ENCODE results near the gene PPP1R9A.

PPP1R9A gene

DNA sequence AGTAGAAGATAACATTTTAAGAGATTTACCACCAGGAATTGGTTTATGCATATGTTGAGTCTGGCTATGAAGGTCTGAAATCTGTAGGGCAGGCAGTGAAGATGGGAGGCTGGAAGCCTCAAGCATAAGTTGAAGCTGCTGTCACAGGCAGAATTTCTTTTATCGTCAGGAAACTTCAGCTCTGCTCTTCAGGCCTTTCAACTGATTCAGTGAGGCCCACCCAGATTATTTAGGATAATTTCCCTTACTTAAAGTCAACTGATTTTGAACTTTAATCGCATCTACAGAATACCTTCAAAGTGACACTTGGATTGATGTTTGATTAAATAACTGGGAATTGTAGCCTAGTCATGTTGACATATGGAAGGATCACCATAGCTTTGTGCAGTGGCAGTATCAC is 190.5 kb downstream of the PPP1R9A start:
- DNase-seq (ENCODE audit: low read depth in 2 of 2) = no peak

GRCh38 chr7:95099106-95099505 is 191.7 kb downstream of the PPP1R9A start:
- DNase-seq (ENCODE audit: low read depth in 2 of 2) = no peak

DNA sequence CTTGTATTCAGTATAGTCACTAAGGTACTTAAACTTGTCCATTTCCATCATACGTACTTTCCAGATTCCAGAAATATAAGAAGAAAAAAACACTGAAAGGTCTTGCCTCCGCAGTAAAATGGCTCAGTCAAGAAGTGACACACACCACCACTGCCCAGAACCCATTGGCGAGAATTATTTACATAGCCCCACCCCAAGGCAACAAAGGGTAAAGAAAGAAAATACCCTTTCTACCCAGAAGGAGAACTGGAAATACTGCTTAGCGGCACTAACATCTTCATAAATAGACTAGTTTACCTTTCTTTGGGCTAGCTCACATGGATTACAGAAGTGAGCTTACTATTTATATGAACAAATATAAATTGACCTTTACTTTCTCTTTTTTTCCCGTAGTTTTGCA is 194.0 kb downstream of the PPP1R9A start:
- no peak for DNase-seq (ENCODE audit: low read depth in 2 of 2)

GRCh38 chr7:95102662-95103061 is 195.3 kb downstream of the PPP1R9A start:
- no peak for DNase-seq (ENCODE audit: low read depth in 2 of 2)

GRCh38 chr7:95104739-95105138 is 197.3 kb downstream of the PPP1R9A start:
- DNase-seq (ENCODE audit: low read depth in 2 of 2) = no peak

DNA sequence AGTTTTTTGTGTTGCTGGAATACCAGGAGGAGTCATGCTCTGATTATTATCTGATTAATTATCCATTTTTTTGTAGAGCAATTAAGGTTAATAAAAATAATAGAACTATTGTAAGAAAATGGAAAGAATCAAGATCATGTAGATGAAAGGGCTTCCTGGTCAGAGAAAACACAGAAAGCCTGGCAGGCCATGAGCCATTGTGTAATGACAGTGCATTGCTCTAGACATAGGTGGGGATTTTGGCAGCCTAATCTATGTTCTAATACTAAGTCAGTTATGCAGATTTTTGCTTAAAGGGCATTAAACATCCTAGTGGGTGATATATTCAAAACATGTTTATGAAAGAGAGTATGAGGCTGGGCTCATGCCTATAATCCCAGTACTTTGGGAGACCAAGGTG is 198.2 kb downstream of the PPP1R9A start:
- no peak for DNase-seq (ENCODE audit: low read depth in 2 of 2)

GRCh38 chr7:95106401-95106800 is 199.0 kb downstream of the PPP1R9A start:
- DNase-seq (ENCODE audit: low read depth in 2 of 2) = no peak

- no peak for DNase-seq (ENCODE audit: low read depth in 2 of 2)
Observed at GRCh38 chr7:95110707-95111106, 203.3 kb downstream of the PPP1R9A start.

GRCh38 chr7:95113590-95113989 is 206.2 kb downstream of the PPP1R9A start:
- no peak for DNase-seq (ENCODE audit: low read depth in 2 of 2)

GRCh38 chr7:95126053-95126709 is 218.8 kb downstream of the PPP1R9A start:
- no peak for DNase-seq (ENCODE audit: low read depth in 2 of 2)

DNA sequence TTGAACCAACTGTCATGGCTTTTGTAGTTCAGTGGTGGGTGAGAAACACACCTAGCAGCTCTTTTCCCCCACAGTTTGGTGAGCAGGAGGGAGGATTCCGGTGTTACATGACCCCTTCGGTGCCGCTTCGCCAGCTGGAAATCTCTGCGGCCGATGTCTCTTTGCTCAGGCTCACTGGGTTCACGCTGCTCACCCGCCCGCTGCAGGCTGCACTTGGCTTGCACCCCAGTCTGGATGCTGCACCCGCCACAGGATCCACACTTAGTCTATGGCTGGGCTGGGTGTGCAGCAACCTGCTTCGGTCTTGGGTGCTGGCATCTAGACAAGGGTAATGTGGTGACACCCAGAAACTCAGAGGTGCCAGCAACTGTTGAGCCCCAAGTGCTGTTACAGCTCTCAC is 225.1 kb downstream of the PPP1R9A start:
- DNase-seq (ENCODE audit: low read depth in 2 of 2) = no peak

DNA sequence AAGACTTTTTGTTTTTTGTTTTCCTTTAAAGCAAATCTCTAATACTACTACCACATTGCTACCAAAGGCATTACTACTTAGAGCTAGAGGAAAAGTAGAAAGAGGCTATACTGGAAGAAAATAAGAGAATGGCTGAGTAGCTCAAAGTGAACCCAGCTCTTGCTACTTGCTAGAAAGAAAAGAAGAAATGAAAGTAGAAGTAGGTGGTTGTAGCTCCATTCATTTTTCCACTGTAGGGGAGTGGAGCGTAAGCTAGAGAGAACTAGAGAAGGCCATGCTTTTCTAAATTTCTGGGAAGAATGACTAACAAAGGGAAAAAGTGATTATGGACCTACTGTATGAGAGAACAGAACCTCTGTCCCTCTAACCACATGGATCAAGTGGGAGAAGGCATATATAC is 232.5 kb downstream of the PPP1R9A start:
- no peak for DNase-seq (ENCODE audit: low read depth in 2 of 2)

DNA sequence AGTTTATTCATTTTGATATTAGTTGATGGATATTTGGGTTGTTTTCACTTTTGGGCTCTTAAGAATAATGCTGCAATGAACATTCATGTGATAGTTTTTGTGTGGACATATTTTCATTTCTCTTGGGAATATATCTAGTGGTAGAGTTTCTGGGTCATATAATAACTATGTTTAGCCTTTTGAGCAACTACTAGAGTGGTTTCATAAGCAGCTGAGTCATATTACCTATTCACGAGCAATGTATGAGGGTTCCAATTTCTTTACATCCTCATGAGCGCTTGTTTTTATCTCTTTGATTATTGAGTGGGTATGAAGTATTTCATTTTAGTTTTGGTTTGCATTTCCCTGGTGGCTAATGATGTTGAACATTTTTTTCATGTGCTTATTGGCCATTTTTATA is 234.4 kb downstream of the PPP1R9A start:
- DNase-seq (ENCODE audit: low read depth in 2 of 2) = no peak

DNA sequence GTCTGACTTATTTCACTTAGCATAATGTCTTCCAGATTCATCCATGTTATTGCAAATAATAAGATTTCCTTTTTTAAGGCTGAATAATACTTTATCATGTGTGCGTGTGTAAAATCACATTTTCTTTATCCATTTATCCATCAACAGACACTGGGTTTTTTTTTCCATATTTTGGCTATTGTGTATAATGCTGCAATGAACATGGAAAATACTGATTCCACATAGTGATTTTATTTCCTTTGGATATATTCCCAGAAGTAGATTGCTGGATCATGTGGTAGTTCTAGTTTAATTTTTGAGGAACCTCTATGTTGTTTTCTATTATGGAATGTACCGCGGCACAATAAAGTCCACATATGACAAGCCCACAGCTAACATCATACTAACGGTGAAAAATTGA is 236.9 kb downstream of the PPP1R9A start:
- DNase-seq (ENCODE audit: low read depth in 2 of 2) = no peak

GRCh38 chr7:95155965-95156364 is 248.6 kb downstream of the PPP1R9A start:
- no peak for DNase-seq (ENCODE audit: low read depth in 2 of 2)

GRCh38 chr7:95157381-95157780 is 250.0 kb downstream of the PPP1R9A start:
- no peak for DNase-seq (ENCODE audit: low read depth in 2 of 2)

DNA sequence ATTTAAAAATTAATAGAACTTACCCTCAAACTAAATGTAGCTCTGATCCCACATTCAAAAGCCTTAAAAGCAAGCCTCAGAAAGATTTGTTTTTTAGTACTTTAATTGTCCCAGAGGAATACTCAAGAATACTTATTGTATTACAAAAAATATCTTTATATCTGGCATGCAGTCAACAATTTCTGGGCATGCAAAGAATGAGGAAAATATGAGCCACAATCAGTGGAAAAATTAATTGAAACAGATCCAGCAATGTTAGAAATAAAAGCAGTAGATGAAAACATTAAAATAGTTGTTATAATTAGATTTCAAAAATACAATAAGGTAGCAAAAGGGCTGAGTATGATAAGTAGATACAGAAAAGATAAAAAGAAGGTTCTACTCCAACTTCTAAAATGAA is 262.3 kb downstream of the PPP1R9A start:
- DNase-seq (ENCODE audit: low read depth in 2 of 2) = no peak

GRCh38 chr7:95172420-95172819 is 265.0 kb downstream of the PPP1R9A start:
- no peak for DNase-seq (ENCODE audit: low read depth in 2 of 2)

DNA sequence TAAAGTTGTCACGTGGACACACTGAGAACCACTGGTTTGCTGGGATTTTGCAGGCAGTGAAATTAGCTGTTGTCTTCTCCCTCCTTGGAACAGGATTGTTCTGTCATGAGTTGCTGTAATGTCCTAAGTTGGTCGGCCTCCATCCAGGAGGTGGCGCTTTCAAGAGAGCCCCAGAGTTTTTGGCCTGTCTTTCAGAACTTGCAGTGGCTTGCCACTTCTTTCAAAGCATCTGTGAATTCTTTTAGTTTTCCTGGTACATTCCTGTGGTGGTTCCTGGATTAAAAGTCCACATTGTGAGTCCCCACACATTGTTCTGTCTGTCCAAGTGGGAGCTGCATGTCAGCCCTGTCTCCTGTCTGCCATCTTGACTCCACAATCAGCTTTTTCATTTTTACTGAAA is 283.1 kb downstream of the PPP1R9A start:
- DNase-seq (ENCODE audit: low read depth in 2 of 2) = no peak

GRCh38 chr7:95191795-95192194 is 284.4 kb downstream of the PPP1R9A start:
- DNase-seq (ENCODE audit: low read depth in 2 of 2) = no peak

DNA sequence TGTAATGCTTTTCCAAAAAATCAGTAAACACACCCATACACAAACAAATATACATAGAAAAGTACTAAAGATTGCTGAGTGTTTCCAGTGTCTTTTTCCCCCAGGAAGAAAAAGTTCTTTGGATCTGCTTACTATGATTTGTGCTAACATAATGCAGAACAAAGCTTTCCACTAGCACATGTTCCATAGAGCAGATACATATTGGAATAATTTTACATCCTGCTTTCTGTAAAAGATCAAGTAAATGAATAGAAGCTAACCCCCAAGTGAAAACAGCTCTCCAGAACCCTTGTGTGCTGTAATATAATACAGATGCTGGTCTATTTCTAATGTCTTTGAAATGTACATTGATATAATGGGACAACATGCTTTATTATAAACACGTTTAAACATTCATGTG is 291.5 kb downstream of the PPP1R9A start:
- no peak for DNase-seq (ENCODE audit: low read depth in 2 of 2)

DNA sequence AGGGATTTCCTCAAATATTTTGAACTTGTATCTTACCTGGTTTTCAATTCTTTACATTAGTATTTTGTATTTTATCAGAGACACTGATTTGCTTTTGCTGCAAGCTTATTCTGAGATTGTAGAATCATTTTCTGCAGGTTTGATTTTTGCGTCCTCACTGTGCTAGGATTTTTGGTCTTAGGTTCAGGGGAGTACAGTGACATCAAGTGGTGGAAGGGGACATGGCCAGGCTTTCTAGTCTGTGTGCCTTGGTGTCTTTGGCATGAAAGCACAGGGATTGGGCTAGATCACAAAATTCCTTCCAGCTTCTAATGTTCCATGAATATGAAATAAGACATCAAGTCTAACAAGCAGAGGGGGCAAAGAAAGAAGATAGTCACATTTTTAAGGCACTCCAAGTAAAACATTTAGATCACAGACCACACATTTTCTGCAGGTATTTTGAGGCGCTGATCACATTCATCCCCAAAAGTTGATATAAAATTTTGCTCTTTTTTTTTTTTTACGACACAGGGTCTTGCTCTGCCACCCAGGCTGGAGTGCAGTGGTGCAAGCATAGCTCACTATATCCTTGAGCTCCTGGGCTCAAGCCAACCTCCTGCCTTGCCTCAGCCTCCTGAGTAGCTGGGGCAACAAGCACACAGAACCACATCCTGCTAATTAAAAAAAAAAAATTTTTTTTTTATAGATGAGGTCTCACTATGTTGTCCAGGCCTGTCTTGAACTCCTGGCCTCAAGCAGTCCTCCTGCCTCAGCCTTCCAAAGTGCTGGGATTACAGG is 292.6 kb downstream of the PPP1R9A start:
- DNase-seq (ENCODE audit: low read depth in 2 of 2) = no peak

DNA sequence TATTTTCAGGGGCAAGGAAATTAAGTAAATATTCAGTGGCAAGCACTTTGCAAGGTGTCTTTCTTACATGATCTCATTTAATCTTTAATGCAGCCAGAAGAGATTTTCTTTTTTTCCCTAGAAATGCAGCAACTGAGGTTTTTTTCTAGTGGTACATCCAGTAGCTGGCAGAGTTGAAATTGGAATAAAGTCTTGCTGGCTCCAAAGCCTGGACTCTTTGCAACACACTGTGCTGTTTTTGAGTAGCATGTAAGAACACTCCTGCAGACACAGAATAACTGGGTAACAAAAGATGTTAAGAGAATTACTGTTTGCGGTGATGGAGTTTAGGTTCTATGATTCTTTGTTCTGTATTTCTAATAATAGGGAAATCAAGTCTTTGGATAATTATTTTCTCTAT is 293.3 kb downstream of the PPP1R9A start:
- DNase-seq (ENCODE audit: low read depth in 2 of 2) = no peak

DNA sequence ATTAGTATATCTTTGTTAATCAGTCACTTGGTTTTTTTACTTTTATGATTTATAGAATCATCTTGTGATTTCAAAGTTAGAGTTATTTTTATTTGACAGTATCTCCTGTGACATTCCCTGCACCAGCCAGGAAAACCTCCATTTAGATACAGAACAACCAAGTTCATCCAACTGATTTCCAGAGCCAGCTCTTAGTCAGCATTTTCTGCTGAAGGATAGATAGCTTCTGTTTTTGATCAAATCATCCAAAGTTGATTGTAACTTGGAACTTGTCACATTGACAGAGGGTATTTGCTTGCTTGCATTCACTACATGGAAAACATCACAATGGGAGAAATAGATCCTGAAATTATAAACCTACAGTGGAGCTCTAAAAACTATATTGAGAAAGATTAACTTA is 294.3 kb downstream of the PPP1R9A start:
- no peak for DNase-seq (ENCODE audit: low read depth in 2 of 2)

Measured in stimulated activated CD8-positive, alpha-beta memory T cell treated with anti-CD3 and anti-CD28 coated beads, Interleukin-2, amount 100 ng/mL, for 48 hours (primary cell).